ENCODE results near the gene RANBP10.
"Not testable (repeated sequence)": the region's sequence is repeated elsewhere in the genome, so short reads cannot be mapped to it uniquely, and the experiment has no call there.

RANBP10 gene

DNA sequence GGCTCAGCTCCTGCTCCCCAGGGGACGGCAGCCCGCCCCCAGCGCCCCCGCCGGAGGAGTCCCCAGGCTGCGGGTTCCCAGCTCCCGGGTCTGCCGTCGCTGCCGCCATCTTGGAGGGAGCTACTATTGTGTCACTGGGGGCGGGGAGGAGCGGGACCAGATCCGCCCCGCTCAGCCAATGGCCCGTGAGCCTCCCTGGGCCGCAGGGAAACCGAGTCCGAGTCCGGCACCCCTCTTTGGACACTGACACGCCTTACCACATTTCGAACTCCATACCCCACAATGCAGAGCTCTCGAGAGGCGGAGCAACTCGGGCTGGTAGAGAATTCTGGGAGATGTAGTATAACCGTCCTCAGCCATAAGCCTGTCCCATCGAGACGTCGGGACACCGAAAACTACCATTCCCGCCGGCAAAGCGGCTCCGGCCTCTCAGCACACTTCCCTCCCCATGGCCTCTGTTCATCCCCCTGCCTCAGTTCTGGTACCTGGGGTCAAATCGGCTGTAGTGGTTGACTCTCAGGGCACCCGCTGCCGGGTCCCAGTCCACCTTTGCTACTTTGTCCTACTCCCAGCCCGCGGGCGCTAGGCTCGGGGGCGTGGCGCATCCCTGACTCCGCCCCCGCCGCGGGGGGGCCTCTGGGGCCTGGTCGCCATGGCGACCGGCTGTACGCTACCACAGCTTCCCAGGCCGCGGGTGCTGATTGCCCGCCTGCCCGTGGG, at the start of gene RANBP10, which contains the start of gene TSNAXIP1:
Gene RANBP10, minus strand, starts transcription at position 133 of the 720 bp plus-strand sequence. Its CDS starts 24 bp downstream, at position 109.
Gene TSNAXIP1, plus strand, starts transcription at position 462 of the 720 bp plus-strand sequence. CDS start 261 bp downstream, outside the sequence.
- peak; percentile 99 for DNase-seq (ENCODE audit: low read depth)

- no peak for DNase-seq (ENCODE audit: low read depth)
These were observed 49.4 kb upstream of the RANBP10 start for GRCh38 chr16:67855789-67856188.

DNA sequence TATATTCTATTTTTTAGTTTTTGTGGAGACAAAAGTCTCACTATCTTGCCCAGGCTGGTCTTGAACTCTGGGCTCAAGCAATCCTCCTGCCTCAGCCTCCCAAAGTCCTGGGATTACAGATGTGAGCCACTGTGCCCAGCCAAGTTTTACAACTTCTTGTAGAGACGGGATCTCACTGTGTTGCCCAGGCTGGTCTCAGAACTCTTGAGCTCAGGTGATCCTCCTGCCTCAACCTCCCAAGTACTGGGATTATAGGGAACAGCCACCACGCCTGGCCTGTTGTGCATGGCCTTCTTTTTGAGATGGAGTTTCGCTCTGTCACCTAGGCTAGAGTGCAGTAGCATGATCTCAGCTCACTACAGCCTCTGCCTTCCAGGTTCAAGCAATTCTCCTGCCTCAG, 47.3 kb upstream of the RANBP10 start:
- no peak for DNase-seq (ENCODE audit: low read depth)

GRCh38 chr16:67848118-67848517, 41.8 kb upstream of the RANBP10 start:
- DNase-seq (ENCODE audit: low read depth) = no peak

GRCh38 chr16:67847064-67847861, 40.9 kb upstream of the RANBP10 start, which contains the start of gene CENPT:
TSS of gene CENPT (minus strand) at chr16:67847693. CDS start at chr16:67833859, 13,834 bp downstream.
- no peak for DNase-seq (ENCODE audit: low read depth)

GRCh38 chr16:67846320-67847063, 40.1 kb upstream of the RANBP10 start, which contains the start of gene NUTF2:
TSS of gene NUTF2 (plus strand) at chr16:67846933. CDS start at chr16:67865131, 18,198 bp downstream.
- peak; percentile 89 for DNase-seq (ENCODE audit: low read depth)

GRCh38 chr16:67846063-67846319, 39.6 kb upstream of the RANBP10 start:
- no peak for DNase-seq (ENCODE audit: low read depth)

GRCh38 chr16:67845291-67846062, 39.1 kb upstream of the RANBP10 start:
- DNase-seq (ENCODE audit: low read depth) = no peak

DNA sequence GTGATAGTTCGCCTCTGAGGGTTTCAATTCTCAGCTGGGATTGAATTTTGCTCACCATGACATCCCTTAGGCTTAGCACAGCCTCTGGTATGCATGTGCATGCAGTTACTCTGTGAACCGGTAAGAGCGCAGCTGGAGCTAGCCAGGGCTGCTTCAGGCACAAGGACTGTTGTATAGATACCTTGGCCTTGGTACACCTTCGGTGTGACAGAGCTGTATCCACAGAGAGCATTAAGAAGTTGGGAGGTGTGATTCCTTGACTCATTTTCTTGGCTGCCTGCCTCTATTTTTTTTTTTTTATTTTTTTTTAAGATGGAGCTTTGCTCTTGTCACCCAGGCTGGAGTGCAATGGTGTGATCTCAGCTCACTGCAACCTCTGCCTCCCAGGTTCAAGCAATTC, 38.1 kb upstream of the RANBP10 start:
- no peak for DNase-seq (ENCODE audit: low read depth)

GRCh38 chr16:67843343-67843765, 37.0 kb upstream of the RANBP10 start:
- no peak for DNase-seq (ENCODE audit: low read depth)

- peak; percentile 17 for DNase-seq (ENCODE audit: low read depth)
These were observed 36.4 kb upstream of the RANBP10 start for GRCh38 chr16:67842509-67843342.

DNA sequence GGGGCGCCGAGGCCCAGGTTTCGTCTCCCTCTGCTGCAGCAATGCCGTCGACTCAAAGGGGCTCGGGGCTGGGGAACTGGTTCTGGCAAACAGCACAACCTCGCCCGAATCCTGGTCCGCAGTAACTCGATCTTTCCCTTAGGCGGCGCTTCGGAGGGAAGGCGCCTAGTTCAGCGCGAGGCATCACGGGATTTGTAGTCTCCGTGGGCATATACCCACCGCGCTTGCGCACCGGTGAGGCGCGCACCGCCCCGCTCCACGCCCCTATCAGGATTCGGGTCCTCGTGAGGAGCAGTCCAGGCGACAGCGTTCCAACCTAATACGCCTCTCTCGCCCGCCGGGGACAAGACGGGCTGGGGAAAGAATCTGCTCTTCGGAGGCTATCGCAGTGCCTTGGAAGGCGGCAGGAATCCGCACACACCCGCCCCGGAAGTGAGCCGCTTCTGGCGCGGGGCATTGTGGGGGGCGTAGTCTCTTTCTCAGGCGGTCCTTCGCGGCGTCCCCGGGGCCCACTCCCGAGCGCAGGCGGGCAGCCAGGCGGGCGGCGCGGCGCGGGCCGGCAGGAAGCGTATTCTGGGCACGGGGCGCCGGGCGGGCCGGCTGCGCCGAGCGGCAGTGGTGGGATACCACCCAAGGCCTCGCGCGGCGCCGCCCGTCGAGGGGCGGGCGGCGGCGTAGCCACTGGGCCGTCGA, 35.6 kb upstream of the RANBP10 start, which contains the start of gene THAP11:
Gene THAP11, plus strand, starts transcription at position 505 of the 693 bp plus-strand sequence. CDS start 235 bp downstream, outside the sequence.
- peak; percentile 88 for DNase-seq (ENCODE audit: low read depth)

DNA sequence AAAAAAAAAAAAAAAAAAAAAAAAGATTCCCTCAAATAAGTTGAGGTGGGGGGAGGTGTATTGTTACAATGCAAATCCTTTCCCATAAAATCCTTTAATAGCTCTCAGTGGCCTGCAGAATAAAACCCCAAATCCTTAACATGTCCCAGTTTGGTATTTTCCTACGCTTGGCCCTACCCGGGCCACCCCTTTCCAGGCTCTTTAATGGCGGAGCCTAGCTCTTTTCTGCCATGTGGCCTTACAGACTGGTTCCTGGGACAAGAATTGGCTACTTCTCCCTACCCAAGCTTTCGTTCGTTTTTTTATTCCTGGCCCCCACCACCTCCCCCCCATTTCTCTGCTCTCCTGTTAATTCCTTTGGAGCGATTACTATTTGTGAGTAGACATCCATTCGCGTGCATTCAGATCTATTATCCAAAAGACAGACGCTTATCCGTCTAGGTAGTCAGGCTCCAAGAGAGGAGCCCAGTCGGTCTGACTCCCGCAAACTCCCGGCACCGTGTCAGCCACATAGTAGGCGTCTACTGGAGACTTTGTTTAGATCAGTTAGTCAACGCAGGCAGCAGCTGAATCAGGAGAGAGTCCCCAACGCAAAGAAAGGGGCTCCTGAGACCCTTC, 34.9 kb upstream of the RANBP10 start:
- no peak for DNase-seq (ENCODE audit: low read depth)

- DNase-seq (ENCODE audit: low read depth) = no peak
These were observed 31.5 kb upstream of the RANBP10 start for GRCh38 chr16:67837811-67838210.

DNA sequence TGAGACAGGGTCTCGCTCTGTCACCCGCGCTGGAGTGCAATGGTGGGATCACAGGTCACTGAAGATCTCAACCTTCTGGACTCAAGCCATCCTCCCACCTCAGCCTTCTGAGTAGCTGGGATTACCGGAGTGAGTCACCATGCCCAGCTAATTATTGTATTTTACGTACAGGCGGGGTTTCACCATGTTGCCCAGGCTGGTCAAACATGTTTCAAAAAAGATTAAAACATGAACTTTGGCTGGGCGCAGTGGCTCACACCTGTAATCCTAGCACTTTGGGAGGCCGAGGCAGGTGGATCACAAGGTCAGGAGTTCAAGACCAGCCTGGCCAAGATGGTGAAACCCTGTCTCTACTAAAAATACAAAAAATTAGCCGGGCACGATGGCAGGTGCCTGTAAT, 30.8 kb upstream of the RANBP10 start:
- not testable (repeated sequence) for DNase-seq (ENCODE audit: low read depth)

- DNase-seq (ENCODE audit: low read depth) = no peak
These were observed 27.9 kb upstream of the RANBP10 start for GRCh38 chr16:67834242-67834614.

DNA sequence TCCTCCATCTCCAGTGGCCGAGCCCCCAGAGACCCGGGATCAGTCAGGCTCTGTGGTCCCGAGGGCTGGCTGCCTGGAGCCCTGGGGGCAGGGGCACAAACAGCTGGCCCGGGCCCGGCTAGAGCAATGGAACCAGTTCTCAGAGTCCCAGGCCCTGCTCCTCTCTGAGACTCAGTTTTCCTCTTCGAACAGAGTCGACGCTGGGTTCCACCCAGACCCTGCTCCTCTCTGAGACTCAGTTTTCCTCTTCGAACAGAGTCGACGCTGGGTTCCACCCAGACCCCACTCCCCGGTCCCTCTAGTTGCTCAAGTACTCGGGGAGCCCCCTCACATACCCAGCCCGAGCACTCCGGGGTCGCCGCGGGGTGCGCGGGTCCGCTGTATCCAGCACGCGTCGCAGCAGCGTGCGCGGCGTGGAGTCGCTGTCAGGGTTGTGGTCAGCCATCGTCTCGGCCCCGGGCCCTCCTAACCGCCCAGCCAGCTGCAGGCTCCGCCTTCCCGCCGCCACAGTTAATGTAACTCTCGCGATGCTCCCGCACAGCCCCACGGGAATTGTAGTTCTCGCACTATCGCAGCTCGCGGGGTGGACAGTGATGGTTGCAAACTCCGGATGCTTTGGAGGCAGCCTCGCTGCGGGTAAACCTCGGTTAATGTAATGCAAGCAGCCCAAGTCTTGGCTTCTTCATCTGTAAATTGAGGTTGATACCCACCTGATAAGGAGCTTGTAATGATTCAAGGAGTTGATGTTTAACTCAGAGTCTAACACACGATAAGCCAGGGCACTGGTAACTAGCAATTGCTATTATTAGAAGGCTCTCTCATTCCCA, 27.3 kb upstream of the RANBP10 start:
- DNase-seq (ENCODE audit: low read depth) = peak; percentile 76

- DNase-seq (ENCODE audit: low read depth) = peak; percentile 28
These were observed 26.7 kb upstream of the RANBP10 start for GRCh38 chr16:67833030-67833414.

GRCh38 chr16:67828651-67829050, 22.3 kb upstream of the RANBP10 start:
- DNase-seq (ENCODE audit: low read depth) = no peak
